ENCODE data around the gene PLD4. TPM values are rescaled to one million over a fixed set of nuclear protein-coding genes. Genes with fewer than 3 reads are reported as not detected.
"Not testable (repeated sequence)": the region's sequence is repeated elsewhere in the genome, so short reads cannot be mapped to it uniquely, and the experiment has no call there.

PLD4 gene
- polyA plus RNA-seq, 3 donors, result 2.8 to 4.7 (median 4.1) TPM

- not testable (repeated sequence) for DNase-seq
Measured at GRCh38 chr14:104951863-104952657, 27.4 kb downstream of the PLD4 start.

GRCh38 chr14:104953097-104953496 lies 28.4 kb downstream of the PLD4 start:
- no peak for DNase-seq

DNA sequence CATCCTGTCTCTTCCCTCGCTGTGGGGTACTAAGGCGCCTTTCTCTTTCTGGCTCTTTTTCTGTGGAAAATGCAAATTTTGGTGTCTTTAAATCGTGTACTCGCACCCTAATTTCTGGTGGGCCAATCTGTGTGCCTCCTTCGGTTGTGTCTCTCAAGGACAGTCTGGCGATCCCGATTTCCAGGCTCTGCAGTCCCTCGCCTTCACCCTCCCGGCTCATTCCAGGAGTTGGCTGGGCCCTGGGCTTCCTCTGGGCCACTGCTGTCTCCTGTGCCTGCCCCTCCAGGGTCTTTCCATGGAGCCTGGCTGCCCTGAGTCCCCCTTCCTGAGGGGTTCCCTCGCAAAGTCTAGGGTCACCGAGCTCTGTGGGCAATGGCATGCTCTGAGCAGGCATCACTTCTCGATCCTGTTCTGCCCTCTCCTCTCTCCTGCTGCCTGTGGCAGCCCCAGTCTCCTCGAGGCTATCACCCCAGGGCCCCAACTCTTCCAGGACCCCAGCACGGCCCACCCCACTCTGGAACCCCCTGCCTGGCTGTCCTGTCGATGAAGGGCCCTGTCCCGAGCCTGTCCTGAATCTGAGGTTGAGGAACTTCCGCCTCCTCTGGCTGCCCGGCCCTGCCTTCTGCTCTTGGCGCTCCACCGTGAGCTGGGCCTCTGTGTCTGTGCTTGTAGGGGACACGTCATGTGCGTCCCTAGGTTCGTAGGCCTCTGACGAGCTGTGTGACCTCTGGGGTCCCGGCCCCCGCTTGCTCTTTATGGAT lies 29.4 kb downstream of the PLD4 start:
- no peak for DNase-seq

DNA sequence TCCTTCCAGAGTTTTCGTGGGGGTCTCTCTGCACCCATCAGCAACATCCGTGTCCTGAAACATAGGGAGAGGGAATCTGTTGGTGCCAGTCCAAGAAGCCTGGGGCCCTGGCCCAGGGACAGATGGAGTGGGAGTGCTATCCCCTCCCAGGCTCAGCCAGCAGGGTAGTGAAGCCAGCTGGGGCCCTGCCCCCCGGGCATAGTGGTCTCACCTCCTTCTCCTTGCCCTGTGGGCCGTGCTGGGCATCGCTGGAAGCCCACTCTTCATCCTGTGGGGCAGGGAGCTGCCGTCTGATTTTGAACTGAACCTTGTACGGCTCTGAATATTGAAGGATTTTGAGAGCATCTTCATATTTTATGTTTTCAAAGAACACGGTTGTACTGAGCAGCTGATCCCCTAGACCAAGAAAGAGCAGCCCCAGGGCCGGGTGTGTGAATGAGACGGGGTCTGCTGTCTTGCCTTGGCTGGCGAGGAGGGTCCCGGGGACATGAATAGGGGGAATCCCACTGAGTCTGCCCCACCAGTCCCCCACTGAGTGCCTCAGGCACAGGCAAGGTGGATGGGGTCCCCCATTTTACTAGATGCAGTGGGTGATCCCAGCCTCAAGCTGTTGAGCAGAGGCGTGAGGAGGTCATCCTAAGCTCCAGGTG lies 30.2 kb downstream of the PLD4 start:
- DNase-seq, result no peak

GRCh38 chr14:104955396-104955770 lies 30.7 kb downstream of the PLD4 start:
- DNase-seq, result no peak

- no peak for DNase-seq
Measured at GRCh38 chr14:104956290-104956890, 31.7 kb downstream of the PLD4 start.

DNA sequence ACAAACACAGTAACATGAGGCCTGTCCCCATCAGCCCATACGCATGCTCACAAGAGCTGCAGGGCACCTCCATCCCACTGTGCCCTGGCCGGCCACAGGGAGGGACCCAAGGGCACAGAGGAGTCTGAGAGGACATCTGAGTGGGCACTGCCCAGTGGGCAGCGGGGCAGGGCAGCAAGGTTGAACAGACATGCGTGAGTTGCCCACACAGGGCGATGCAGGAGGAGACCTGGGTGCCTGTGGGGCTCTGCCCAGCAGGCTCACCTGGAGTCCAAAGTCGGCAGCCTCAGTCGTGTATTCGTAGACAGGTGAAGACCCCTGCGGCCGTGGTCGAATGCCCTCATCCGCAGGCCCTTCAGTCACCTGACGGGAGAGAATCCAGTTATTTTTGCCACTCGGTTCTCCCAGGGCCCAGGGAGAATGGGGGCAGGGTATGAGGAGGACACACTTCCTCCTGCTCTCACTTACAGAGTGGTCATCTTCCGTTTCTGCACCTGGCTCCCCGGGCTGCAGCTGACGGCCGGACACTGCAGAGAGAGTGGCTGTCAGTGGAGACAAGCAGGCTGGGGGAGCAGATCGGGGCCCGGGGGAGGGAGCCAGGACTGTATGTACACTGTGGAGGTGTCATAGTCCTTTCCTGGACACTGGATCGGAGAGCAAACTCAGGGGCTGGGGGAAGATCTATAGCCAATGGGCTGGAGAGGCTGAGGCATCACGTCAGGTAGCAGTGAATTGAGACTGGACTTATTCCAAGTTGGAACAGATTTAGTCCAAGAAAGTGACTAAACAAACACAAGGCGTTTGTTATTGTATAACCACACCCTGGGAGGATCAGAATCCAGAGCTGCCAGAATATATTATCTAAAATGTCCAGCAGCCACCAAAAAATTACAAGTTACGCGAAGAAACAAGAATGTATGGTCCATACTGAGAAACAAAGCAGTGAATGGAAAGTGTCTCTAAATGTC lies 32.8 kb downstream of the PLD4 start:
- no peak for DNase-seq

GRCh38 chr14:104964546-104964945 lies 39.9 kb downstream of the PLD4 start:
- no peak for DNase-seq

DNA sequence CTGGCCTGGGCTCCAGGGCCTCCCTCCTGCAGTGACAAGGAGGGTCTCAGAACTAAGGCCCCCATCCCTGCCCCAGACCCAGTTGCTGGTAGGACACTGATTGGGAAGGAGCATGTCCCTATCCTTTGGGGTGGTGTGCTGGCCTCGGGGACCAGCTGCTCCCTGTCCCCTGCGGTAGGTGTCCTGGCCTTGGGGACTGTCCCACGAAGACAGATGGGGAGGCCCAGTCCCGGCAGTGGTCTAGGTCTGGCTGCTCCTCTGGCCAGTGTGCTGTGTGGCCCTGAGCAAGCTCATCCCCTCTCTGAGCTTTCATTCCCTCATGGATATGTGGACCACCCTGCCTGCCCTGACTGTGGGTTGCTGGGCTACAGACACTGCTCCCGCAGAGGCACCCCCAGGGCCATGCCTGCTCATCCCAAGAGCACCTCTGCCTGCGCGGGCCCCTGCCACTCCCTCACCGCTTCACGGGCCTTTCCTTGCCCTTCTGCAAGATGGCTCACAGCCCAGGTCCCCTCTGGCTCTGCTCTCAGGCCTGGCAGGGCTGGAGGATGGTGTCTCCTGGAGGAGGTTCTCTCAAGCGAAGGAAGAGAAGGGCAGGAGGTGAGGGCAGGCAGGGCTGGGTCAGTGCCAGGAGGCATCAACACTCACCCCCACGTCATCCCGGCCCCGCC lies 41.0 kb downstream of the PLD4 start:
- no peak for DNase-seq

GRCh38 chr14:104966261-104966865 lies 41.7 kb downstream of the PLD4 start:
- DNase-seq, result no peak

DNA sequence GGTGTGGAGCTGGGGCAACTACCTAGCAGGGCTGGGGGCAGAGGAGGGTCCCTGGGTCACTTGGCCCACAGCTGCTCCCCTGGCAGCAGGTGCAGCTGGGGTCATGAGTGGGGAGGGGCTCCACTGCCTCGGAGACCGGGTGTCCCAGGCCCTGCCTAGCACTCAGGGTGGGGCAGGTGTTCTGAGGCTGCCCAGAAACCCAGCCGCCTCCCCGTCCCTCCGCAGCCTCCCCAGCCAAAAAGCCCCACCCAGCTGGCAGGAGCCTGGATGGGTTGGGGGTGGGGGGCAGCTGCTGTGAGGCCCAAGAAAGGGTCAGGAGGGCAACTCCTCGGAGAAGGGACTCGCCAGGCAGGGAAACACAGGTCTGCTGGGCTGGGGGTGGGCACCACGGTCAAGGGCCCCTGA lies 42.3 kb downstream of the PLD4 start:
- no peak for DNase-seq

DNA sequence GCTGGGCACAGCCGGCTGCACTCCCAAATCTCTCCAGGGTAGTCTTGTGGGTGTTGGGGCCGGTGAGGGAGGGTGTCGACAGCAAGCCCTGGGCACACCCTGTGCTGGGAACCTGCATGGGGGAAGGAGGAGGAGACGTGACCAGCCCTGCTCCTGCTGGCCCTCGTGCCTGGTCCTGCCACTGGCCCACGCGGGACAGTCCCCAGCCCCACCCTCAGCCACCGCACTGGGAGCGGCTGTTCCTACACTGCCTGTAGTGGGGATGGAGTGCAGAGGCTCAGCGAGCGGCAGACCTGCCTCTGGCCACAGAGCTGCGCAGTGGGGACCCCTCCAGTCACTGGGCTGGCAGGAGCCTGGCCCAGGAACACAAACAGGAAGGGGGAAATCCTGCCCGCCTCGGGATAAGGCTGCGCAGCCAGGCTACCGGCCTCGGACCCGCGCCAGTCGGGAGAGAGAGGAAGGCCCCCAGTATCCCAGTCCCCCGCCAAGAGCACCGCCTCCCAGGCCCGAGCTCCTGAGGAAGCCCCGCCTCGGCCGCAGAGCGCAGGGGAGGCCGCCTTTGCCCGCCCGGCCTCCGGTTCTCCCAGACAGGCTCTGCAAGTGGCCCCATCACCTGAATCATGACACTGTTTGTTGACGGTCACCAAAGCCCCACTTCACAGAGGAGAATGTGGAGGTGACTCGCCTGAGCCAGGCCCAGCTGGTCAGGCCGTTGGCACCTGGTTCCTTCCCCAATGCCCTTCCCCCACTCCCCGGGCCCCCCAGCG lies 42.9 kb downstream of the PLD4 start:
- no peak for DNase-seq

- no peak for DNase-seq
Measured at GRCh38 chr14:104968153-104968527, 43.5 kb downstream of the PLD4 start.

- DNase-seq, result no peak
Measured at GRCh38 chr14:104968541-104969401, 44.1 kb downstream of the PLD4 start.

GRCh38 chr14:104969741-104970230 lies 45.1 kb downstream of the PLD4 start:
- DNase-seq, result no peak

GRCh38 chr14:104970231-104971068 lies 45.8 kb downstream of the PLD4 start:
- no peak for DNase-seq
